Coronary artery (tissue), 2 donors: Measurements from ENCODE around the gene DTNBP1.

ENCODE experiments used
- DNase-seq: peaks from one replicate; pipeline ENCODE4 v3.0.0-alpha.2; 2017; ENCODE audit warnings: low spot score
- H3K27ac ChIP-seq, 2 donors: fragments of 200-600 bp; sonication (generic); one replicate each; pipeline ENCODE4 v1.5.1; 2016 to 2019
- H3K4me3 ChIP-seq: fragments of 200-600 bp; sonication (generic); 2 replicates; pipeline ENCODE4 v1.5.1; 2016; ENCODE audit warnings: mild to moderate bottlenecking, moderate library complexity
- CTCF ChIP-seq: fragments of 200-600 bp; sonication (generic); IDR thresholded peaks from one replicate; pipeline ENCODE4 v1.5.1; 2019; ENCODE audit warnings: antibody characterized with exemption

DTNBP1 gene

GRCh38 chr6:15627821-15628220, 35.0 kb downstream of the DTNBP1 start:
- H3K27ac ChIP-seq, result no peak overlapping the region
- TF ChIP-seq CTCF, result no peak
- DNase-seq, result no peak
- no peak overlapping the region for H3K4me3 ChIP-seq

GRCh38 chr6:15626878-15627674, 35.8 kb downstream of the DTNBP1 start:
- Histone ChIP-seq H3K27ac (no peak overlapping the region), H3K4me3 (no peak overlapping the region)
- DNase-seq, result no peak
- TF ChIP-seq CTCF, result no peak

GRCh38 chr6:15626160-15626559, 36.7 kb downstream of the DTNBP1 start:
- no peak overlapping the region for H3K27ac ChIP-seq
- no peak overlapping the region for H3K4me3 ChIP-seq
- DNase-seq, result no peak
- no peak for TF ChIP-seq CTCF

GRCh38 chr6:15623276-15624116, 39.3 kb downstream of the DTNBP1 start:
- no peak for DNase-seq
- H3K4me3 ChIP-seq, result no peak overlapping the region
- peak; percentile 79 for TF ChIP-seq CTCF
- no peak overlapping the region for H3K27ac ChIP-seq

- Histone ChIP-seq H3K4me3 (no peak overlapping the region), H3K27ac (no peak overlapping the region)
- DNase-seq, result no peak
- TF ChIP-seq CTCF, result no peak
These were observed 40.6 kb downstream of the DTNBP1 start for GRCh38 chr6:15622045-15622740.

GRCh38 chr6:15621203-15622044, 41.4 kb downstream of the DTNBP1 start:
- Histone ChIP-seq H3K4me3 (no peak overlapping the region), H3K27ac (peak overlapping the region in 1 of 2 donors; percentile 36)
- DNase-seq, result no peak
- no peak for TF ChIP-seq CTCF
